Caco-2 (cell line): ENCODE data around the gene SFXN2. TPM values are rescaled to one million over a fixed set of nuclear protein-coding genes. Genes with fewer than 3 reads are reported as not detected.

Experiments
- BruUV-seq: library from RNA; stranded (reverse); fragments of 400-500 nt; replicated peaks from 2 replicates; lab custom pipeline; 2021; lab: Mats Ljungman, UMichigan
- CTCF ChIA-PET: fragments of 300-600 bp; sonication (Branson Sonifier 250); formaldehyde crosslinking; loops from one replicate; lab custom pipeline; 2022; ENCODE audit warnings: antibody characterized with exemption; lab: Charles Lee
- POLR2A ChIA-PET: fragments of 300-600 bp; sonication (Branson Sonifier 250); formaldehyde crosslinking; loops from one replicate; lab custom pipeline; 2022; ENCODE audit warnings: antibody characterized with exemption; lab: Charles Lee
- DNase-seq, 2 experiments: peaks; one replicate each; pipeline versions ENCODE4 v3.0.0 to v3.0.0-alpha.2; 2020 to 2022
- H3K27me3 ChIP-seq: replicated peaks from 2 replicates; pipeline ENCODE4 v1.6.0; 2011; ENCODE audit warnings: low read length; ENCODE audit not compliant: control insufficient read depth, insufficient read depth
- H3K36me3 ChIP-seq: 2 replicates; pipeline ENCODE4 v1.5.1; 2011; ENCODE audit warnings: low read length; ENCODE audit not compliant: control insufficient read depth, insufficient read depth
- H3K4me1 ChIP-seq: fragments of 250-450 bp; sonication (Bioruptor Pico); 2 replicates; pipeline ENCODE4 v1.5.1; 2020; ENCODE audit warnings: mild to moderate bottlenecking
- H3K4me3 ChIP-seq: 2 replicates; pipeline ENCODE4 v1.5.1; 2011; ENCODE audit warnings: low read depth, mild to moderate bottlenecking, control low read depth, low read length
- H3K9me3 ChIP-seq: fragments of 250-450 bp; sonication (Bioruptor Pico); 2 replicates; pipeline ENCODE4 v1.5.1; 2020; ENCODE audit warnings: mild to moderate bottlenecking, moderate library complexity
- H3K27ac Mint-ChIP-seq: one replicate; pipeline ENCODE4 v1.8.0; 2022; ENCODE audit warnings: mixed read lengths; ENCODE audit not compliant: unreplicated experiment
- H3K27me3 Mint-ChIP-seq: one replicate; pipeline ENCODE4 v1.8.0; 2022; ENCODE audit warnings: mixed read lengths; ENCODE audit not compliant: insufficient read depth, unreplicated experiment
- H3K36me3 Mint-ChIP-seq: one replicate; pipeline ENCODE4 v1.8.0; 2022; ENCODE audit warnings: mild to moderate bottlenecking, mixed read lengths; ENCODE audit not compliant: insufficient read depth, unreplicated experiment
- H3K4me1 Mint-ChIP-seq: one replicate; pipeline ENCODE4 v1.8.0; 2022; ENCODE audit warnings: low read depth, mixed read lengths; ENCODE audit not compliant: unreplicated experiment
- H3K4me3 Mint-ChIP-seq: one replicate; pipeline ENCODE4 v1.8.0; 2022; ENCODE audit warnings: mild to moderate bottlenecking, moderate library complexity, mixed read lengths; ENCODE audit not compliant: unreplicated experiment
- H3K9me3 Mint-ChIP-seq: one replicate; pipeline ENCODE4 v1.8.0; 2022; ENCODE audit warnings: mixed read lengths; ENCODE audit not compliant: unreplicated experiment
- CTCF ChIP-seq, 2 experiments: fragments of 200-600 bp in 1 of 2; IDR thresholded peaks; 1 replicate in 1 of 2; 2 replicates in 1 of 2; pipeline versions ENCODE4 v1.5.1 to v1.8.0; 2011 to 2022; ENCODE audit warnings: antibody characterized with exemption in 1 of 2, control low read depth in 1 of 2, inconsistent platforms in 1 of 2, low read depth in 1 of 2, low read length in 1 of 2, mild to moderate bottlenecking in 1 of 2, moderate library complexity in 1 of 2; ENCODE audit not compliant: insufficient read depth in 1 of 2, severe bottlenecking in 1 of 2, unreplicated experiment in 1 of 2
- intact Hi-C: fragments of 100-400 bp; cut with micrococcal nuclease; formaldehyde crosslinking; loops from one replicate; pipeline ENCODE4 v1.10.0; 2022; ENCODE audit not compliant: unreplicated experiment
- total RNA-seq: library from RNA; stranded (reverse); gene quantifications from 2 replicates; pipeline ENCODE4 v1.2.3, GENCODE V29; 2022

SFXN2 gene
- total RNA-seq, 1 experiment from 2014 or later, result 40.0 TPM

GRCh38 chr10:102791754-102792395, 77.4 kb downstream of the SFXN2 start:
- DNase-seq, result no peak
- no TSS peak for BruUV-seq

More at GRCh38 chr10:102791754-102792395, 77.4 kb downstream of the SFXN2 start:
- H3K4me1 ChIP-seq, result 0 out of 2 replicates have a peak, but pooled peaks cover 4% of the 10 kb centered on the region
- Mint-ChIP-seq H3K36me3 (no peaks in the 10 kb centered on the region), H3K4me3 (no peak overlapping the region), H3K4me1 (no peaks in the 10 kb centered on the region), H3K27me3 (no peaks in the 10 kb centered on the region), H3K9me3 (no peaks in the 10 kb centered on the region), H3K27ac (no peak overlapping the region)
- no peaks in the 10 kb centered on the region for H3K9me3 ChIP-seq
- POLR2A ChIA-PET, result no interaction called here
- H3K27me3 ChIP-seq, result no peaks in the 10 kb centered on the region
- CTCF ChIA-PET, result no interaction called here
- intact Hi-C loops, result no loop called here
- no peak overlapping the region for H3K4me3 ChIP-seq
- no peak for TF ChIP-seq CTCF (IDR thresholded peaks at IDR 0.05; ENCODE audit: insufficient read depth in 1 of 2, low read depth in 1 of 2, low read length in 1 of 2, severe bottlenecking in 1 of 2, unreplicated experiment in 1 of 2)
- H3K36me3 ChIP-seq, result no peaks in the 10 kb centered on the region

Other genes with a start within 250 kb of the SFXN2 start
- gene ACTR1A, start 211.9 kb upstream of the SFXN2 start, total RNA-seq, result 65.9 and 69.7 TPM in 2 replicates
- gene SUFU, start 210.7 kb upstream of the SFXN2 start, total RNA-seq, result 10.6 and 11.4 TPM in 2 replicates
- gene TRIM8, start 70.2 kb upstream of the SFXN2 start, total RNA-seq, result 40.9 and 44.4 TPM in 2 replicates
- 7.8 and 8.0 TPM in 2 replicates for gene ARL3, start 239 bp upstream of the SFXN2 start, total RNA-seq
- 26.3 and 28.2 TPM in 2 replicates for gene WBP1L, start 29.3 kb downstream of the SFXN2 start, total RNA-seq
- gene CYP17A1, start 122.8 kb downstream of the SFXN2 start, total RNA-seq, result not detected in 2 replicates
- 12.3 and 12.6 TPM in 2 replicates for gene BORCS7, start 139.6 kb downstream of the SFXN2 start, total RNA-seq
- 6.4 and 8.6 TPM in 2 replicates for gene AS3MT, start 154.8 kb downstream of the SFXN2 start, total RNA-seq
- gene CNNM2, start 203.7 kb downstream of the SFXN2 start, total RNA-seq, result 14.1 and 16.1 TPM in 2 replicates